IMR-90 (cell line): ENCODE results near the gene CATSPER4.

ENCODE experiments used
- BHLHE40 ChIP-seq: fragments of 150-350 bp; IDR thresholded peaks from 2 replicates; pipeline ENCODE4 v1.6.1; 2016; ENCODE audit warnings: mild to moderate bottlenecking, low read depth, low read length
- CHD1 ChIP-seq: IDR thresholded peaks from 2 replicates; pipeline ENCODE4 v1.6.1; 2012; ENCODE audit warnings: low read depth, low read length, improper control_type of control experiment
- ELK1 ChIP-seq: fragments of 150-350 bp; IDR thresholded peaks from 2 replicates; pipeline ENCODE4 v1.6.1; 2016; ENCODE audit warnings: low read depth, mild to moderate bottlenecking, low read length, moderate library complexity, borderline replicate concordance
- FOS ChIP-seq: fragments of 150-350 bp; IDR thresholded peaks from 2 replicates; pipeline ENCODE4 v1.6.1; 2016; ENCODE audit warnings: low read depth, low read length
- MAFK ChIP-seq: IDR thresholded peaks from 2 replicates; pipeline ENCODE4 v1.6.1; 2012; ENCODE audit warnings: low read depth, low read length, improper control_type of control experiment
- MAZ ChIP-seq: IDR thresholded peaks from 2 replicates; pipeline ENCODE4 v1.6.1; 2012; ENCODE audit warnings: low read depth, mild to moderate bottlenecking, low read length, improper control_type of control experiment, moderate library complexity, borderline replicate concordance
- MXI1 ChIP-seq: IDR thresholded peaks from 2 replicates; pipeline ENCODE4 v1.6.1; 2012; ENCODE audit warnings: low read depth, mild to moderate bottlenecking, low read length, moderate library complexity, borderline replicate concordance
- POLR2A ChIP-seq: IDR thresholded peaks from 2 replicates; pipeline ENCODE4 v1.6.1; 2012; ENCODE audit warnings: mild to moderate bottlenecking, low read depth, low read length
- RAD21 ChIP-seq: IDR thresholded peaks from 2 replicates; pipeline ENCODE4 v1.6.1; 2012; ENCODE audit warnings: low read length, improper control_type of control experiment
- RFX5 ChIP-seq: IDR thresholded peaks from 2 replicates; pipeline ENCODE4 v1.8.0; 2012; ENCODE audit warnings: low read depth, mild to moderate bottlenecking, low read length, moderate library complexity
- SMC3 ChIP-seq: fragments of 150-350 bp; IDR thresholded peaks from 2 replicates; pipeline ENCODE4 v1.6.1; 2016; ENCODE audit warnings: low read depth, mild to moderate bottlenecking, antibody characterized with exemption, low read length, moderate library complexity
- TF ChIP-seq, protein P1 (sequence below): conservative IDR thresholded peaks from 2 replicates; pipeline ENCODE4 v1.5.1; 2012; ENCODE audit warnings: mild to moderate bottlenecking, low read depth, low read length, improper control_type of control experiment
- TF ChIP-seq, protein P2 (sequence below): fragments of 150-350 bp; IDR thresholded peaks from 2 replicates; pipeline ENCODE4 v1.6.1; 2017; ENCODE audit warnings: mild to moderate bottlenecking, antibody characterized with exemption, low read length, low read depth

GRCh38 chr1:26191739-26192138, 1.3 kb downstream of the CATSPER4 start:
- TF ChIP-seq, protein P1, sequence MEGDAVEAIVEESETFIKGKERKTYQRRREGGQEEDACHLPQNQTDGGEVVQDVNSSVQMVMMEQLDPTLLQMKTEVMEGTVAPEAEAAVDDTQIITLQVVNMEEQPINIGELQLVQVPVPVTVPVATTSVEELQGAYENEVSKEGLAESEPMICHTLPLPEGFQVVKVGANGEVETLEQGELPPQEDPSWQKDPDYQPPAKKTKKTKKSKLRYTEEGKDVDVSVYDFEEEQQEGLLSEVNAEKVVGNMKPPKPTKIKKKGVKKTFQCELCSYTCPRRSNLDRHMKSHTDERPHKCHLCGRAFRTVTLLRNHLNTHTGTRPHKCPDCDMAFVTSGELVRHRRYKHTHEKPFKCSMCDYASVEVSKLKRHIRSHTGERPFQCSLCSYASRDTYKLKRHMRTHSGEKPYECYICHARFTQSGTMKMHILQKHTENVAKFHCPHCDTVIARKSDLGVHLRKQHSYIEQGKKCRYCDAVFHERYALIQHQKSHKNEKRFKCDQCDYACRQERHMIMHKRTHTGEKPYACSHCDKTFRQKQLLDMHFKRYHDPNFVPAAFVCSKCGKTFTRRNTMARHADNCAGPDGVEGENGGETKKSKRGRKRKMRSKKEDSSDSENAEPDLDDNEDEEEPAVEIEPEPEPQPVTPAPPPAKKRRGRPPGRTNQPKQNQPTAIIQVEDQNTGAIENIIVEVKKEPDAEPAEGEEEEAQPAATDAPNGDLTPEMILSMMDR, result no peak
- no peak for TF ChIP-seq BHLHE40
- TF ChIP-seq, protein P2, sequence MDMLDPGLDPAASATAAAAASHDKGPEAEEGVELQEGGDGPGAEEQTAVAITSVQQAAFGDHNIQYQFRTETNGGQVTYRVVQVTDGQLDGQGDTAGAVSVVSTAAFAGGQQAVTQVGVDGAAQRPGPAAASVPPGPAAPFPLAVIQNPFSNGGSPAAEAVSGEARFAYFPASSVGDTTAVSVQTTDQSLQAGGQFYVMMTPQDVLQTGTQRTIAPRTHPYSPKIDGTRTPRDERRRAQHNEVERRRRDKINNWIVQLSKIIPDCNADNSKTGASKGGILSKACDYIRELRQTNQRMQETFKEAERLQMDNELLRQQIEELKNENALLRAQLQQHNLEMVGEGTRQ, result no peak
- TF ChIP-seq SMC3, result no peak
- no peak for TF ChIP-seq POLR2A
- TF ChIP-seq RFX5, result no peak
- no peak for TF ChIP-seq RAD21
- TF ChIP-seq CHD1, result no peak
- no peak for TF ChIP-seq ELK1
- TF ChIP-seq MAFK, result no peak
- no peak for TF ChIP-seq FOS
- no peak for TF ChIP-seq MXI1
- no peak for TF ChIP-seq MAZ
